ENCODE results near the gene PALLD.
A peak's percentile ranks its signal among the peaks of the same experiment; 100 is the strongest.
"Not testable (repeated sequence)": the region's sequence is repeated elsewhere in the genome, so short reads cannot be mapped to it uniquely, and the experiment has no call there.

PALLD gene

DNA sequence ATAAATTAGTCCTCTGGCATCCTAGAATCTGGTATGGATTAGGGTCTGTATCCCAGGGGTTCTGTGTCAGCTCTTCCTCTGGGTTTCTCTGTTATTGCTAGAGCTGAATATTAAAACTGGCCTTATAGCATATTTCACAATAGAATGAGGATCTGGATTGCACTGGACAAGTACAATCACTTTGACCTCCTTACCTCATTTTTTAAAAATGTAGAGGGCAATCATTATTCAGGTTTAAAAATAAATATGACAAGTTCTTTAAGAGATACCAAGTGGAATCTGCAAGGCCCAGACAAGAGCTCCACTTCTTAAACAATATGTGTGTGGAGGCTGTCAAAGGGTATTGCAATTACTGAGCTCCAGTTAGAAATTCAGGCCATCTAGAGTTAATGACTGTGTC, 1.4 kb downstream of the PALLD start:
- no peak for DNase-seq

DNA sequence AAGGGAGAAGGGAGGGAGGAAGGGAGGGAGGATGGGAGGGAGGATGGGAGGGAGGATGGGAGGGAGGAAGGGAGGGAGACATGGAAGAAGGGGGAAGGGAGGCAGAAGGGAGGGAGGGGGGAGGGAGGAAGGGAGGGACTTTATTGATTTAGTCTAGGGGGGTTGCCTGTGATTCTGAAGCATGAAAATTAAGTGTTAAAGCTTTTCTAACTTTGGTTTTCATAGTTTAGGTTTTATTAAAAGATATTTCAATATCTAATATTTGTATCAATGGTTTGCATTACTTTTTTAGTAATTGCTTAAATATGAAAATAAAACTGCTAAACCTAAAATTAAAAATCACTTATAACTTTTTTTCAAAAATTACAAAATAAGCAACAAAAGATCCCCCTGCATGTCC, 2.4 kb downstream of the PALLD start:
- DNase-seq = no peak

DNA sequence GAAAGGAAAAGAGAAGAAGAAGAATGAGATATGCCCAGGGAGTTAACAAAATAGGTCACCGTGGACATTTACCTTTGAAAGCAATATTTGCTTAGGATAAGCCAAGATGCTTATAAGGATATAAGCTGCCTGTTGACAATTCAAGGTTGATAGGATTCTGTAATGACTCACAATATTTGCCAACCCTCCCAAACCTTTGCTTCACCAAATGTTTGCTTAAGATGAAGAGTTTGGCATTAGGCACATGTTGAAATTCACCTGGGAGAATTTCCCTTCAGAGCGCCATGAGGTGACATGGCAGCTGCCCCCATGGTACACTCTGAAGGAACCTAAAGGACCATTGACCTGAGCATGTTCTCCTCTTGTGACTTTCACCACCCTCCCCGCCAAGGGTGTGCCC, 4.6 kb downstream of the PALLD start:
- DNase-seq = no peak

DNA sequence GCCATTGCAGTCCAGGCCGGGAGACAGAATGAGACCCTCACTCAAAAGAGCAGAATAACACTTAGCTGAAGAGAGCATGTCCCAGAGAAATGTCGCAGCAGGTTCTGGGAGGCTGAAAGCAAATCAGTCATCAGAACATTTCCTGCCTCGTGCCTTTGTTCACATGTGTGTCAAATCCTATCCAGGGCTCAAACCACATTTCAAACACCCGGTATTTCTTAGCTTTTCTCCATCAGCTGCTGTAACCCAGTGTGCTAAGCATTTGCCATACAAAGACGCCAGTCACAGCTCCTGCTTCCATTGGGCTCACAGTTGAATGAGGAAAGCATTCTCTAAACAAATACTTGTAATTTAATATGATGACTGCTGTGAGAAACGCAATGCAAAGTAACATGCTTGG, 6.0 kb downstream of the PALLD start:
- no peak for DNase-seq

DNA sequence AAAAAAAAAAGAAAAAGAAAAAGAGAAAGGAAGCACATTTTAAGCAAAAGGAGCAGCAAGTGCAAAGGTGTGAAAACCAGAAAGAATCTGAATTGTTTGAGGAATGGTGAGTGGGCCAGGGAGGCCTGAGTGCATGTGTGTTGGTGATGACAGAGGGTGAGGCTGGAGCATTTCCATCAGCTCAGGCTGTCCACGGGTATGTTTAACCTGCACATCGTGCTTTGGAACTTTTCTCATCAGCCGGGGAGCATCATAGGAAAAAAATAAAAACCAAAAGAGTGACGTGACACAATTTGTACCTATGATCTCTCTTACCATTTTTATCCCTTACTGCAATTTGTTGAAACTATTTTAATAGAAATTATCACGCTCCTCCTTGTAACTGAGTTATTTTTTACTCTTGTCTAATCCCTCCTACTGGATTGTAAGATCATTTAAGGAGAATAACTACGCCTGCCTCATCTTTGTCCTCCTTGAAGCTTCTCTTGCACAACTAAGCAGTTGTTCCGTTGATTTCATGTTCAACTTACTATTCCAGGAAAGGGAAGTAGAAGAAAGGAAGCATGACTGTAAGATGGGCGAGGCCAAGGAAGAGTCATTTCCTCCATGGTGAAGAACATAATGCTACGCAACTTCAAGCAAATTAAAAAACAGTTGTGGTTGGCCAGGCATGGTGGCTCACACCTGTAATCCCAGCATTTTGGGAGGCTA, 7.0 kb downstream of the PALLD start:
- DNase-seq = no peak

DNA sequence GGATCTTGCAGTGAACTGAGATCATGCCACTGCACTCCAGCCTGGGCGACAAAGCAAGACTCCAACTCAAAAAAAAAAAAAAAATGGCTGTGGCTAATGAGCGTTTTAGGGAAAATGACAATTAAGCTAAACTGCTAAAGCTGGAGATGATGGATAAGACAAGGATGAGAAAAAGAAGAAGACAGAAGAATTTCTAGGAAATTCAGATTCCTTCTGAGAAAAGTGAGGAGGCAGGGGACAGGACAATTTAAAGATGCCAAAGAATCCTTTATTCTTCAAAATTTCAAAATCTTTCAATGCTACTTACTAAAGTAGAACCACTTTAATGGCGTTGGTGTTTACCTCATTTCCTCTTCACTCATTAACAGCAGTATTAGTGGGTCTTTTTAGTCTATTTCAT, 7.7 kb downstream of the PALLD start:
- no peak for DNase-seq

DNA sequence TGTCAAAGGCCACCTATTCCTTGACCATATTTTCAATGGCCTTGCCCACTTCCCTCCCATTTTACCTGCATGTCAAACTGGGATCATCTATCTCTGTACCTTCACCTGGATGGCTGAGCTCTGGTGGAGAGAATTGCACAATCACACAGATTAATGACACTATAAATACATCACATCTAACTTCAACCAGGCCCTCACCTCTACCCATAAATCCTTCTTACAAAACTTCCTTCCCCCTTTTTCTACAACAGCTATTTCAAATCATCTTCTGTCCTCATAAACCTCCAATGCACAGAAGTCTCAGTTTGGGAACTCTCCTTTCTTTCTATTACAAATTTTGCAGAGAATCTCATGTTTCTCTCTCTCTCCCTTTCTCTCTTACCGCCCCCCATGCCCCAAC, 9.2 kb downstream of the PALLD start:
- DNase-seq = no peak

DNA sequence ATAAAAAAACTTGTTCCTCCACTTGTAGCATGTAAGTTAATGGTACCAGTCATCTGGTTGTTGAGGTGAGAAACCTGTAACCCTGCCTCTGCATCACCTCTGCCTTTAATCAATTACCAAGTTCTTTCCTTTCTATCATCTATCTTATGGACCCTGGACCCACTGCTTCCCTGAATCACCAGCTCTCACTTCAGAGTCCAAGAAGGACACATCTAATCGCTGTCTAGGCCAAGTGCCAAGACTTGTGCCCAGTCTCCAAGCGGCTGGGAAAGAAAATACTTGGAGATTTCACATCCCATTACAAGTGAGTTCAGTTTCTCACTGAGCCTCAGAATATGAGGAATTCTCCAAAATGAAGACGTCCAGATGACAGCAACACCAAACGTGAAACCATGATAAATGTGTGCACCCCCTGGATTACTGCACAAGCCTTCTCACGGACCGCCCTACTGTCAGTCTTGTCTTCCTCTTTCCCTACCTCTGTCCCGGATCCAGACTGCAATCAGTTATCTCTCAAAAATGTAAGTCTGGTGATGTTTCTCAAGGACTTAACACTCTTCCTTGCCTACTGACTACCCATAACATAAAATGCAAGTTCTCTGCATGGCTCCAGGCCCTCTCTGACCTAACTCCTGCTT, 10.4 kb downstream of the PALLD start:
- no peak for DNase-seq

DNA sequence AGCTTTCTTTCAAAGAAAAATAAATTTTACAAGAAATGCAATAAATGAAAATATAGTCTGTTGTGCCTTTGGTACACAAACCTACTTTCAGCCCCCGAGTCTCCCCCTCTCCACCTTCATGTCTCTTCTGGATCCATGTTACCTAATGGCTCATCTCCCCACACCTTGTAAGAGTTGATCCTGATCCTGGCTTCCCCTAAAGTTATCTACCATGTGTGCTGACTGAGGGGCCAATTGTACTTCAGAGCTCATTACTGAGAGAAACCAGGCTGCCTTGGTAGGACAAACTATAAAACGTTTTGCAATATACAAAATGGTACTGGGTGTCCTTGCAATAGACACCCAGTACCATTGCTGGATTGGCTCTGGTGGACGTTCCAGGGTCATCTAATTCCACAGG, 11.8 kb downstream of the PALLD start:
- DNase-seq = no peak

DNA sequence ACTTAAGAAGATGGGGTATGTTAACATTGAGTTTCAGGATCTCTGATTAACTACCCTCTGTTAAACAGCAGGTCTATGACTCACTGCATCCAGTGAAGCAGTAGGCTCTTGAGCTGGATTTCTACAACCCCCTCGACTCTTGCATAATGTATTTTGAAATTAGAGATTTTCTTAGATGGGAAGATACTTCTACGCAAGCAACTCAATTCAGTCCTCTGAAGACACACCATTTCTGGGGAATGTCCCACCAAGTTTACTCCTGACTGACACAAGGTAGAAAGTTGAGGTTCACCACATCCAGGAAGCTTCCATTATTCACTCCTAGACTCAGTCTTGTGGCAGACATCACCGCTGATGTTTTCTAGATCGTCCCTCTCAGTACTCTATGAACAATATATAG, 12.9 kb downstream of the PALLD start:
- DNase-seq = peak; percentile 40

DNA sequence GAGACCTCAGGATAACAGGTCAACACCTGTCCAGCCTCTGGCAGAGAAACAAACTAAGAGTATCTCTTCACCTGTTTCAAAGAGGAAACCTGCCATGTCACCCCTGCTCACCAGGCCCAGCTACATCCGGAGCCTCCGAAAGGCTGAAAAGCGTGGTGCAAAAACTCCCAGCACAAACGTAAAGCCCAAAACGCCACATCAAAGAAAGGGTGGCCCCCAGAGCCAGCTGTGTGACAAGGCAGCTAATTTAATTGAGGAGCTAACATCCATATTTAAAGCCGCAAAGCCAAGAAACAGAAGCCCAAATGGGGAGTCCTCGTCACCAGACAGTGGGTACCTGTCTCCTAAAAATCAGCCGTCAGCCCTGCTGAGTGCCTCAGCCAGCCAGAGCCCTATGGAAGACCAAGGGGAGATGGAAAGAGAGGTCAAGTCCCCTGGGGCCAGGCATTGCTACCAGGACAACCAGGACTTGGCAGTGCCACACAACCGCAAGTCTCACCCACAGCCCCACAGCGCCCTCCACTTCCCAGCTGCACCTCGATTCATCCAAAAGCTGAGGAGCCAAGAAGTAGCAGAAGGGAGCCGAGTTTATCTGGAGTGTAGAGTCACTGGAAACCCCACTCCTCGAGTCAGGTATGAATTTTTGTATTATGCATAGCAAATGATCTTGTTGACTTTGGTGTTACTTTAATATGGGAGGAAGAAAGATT, 15.1 kb downstream of the PALLD start:
- peak; percentile 68 for DNase-seq

DNA sequence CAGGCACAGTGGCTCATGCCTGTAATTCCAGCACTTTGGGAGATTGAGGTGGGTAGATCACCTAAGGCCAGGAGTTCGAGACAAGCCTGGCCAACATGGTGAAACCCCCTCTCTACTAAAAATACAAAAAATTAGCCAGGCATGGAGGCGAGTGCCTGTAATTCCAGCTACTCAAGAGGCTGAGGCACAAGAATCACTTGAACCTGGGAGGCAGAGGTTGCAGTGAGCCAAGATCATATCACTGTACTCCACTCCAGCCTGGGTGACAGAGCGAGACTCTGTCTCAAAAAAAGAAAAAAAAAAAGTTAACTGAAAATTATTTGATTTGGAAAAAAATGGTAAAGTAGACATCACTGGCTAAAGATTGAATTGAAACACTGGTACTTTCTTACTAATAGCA, 17.0 kb downstream of the PALLD start:
- DNase-seq = not testable (repeated sequence)

DNA sequence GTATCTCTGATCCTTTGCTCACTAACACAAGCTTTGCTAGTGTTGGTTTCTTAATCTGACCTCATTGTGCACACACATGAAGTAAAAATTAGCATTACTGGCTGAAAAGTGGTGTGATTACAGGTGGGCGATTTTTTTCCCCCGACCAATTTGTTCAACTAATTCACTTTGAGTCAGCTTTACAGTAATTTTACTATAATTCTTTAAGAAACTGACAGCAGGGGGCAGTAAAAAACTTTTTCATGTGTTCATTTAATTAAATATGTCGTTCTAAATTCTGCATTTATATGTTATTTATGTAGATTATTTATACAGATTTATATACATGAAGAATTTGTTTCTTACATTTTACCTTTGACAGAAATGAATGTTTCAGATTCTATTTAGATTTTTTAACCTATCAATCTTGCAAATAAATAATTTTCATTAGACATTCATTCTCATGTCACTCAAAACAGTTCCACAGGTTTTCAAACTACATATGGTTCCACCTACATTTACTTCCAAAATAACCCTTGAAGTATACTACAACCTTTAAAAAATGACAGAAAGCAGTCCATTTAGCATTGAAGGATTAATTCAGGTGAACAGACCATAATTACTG, 17.5 kb downstream of the PALLD start:
- DNase-seq = peak; percentile 52

DNA sequence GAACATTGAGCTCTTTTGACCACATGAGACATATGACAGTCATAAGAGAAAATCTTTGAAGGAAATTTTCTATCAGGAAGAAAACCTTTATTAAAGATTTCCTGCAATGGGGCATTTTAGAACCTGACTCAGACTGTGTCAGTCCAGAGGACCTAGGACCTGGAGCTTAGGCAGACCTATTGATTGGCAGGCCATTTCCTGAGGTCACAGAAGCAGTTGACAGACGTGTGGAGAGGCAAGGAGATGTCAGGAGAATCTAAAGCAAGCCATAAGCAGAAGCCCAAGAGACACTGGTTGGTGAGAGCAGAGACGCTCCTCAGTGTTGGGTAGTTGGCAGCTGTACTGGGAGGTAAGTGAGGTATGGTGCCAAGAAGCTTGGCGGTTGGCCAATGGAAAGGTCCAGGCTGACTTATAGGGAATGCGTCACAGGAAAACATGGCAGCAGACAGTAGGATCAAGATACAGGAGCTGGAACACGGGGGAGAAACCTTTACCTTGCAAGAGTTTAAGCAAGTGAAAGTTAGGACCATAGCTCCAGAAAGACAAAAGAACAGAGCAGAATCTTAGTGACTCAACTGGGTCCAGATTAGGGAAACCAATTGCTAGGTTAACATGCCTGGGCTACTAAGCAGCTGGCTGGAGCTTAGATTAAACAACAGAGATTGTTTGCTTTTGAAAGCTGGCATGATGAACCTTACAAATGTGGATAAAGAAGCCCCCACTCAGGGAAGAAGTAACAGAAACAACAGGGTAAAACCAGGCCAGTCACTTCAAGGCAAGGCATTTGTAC, 18.6 kb downstream of the PALLD start:
- DNase-seq = no peak

DNA sequence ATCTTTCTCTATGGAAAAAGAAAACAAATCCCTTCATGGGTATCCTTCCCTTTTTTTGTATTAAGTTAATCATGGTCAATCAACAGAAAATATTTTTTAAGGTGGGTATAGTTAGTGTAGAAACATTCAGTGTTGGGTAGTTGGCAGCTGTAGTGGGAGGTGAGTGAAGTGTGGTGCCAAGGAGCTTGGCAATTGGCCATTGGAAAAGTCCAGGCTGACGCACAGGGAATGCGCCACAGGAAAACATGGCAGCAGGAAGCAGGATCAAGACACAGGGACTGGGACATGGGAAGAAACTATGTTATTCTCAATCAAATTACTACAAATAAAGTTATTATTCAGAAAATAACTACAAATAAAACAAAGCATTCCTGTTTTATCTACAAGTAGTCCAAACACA, 20.0 kb downstream of the PALLD start:
- DNase-seq = no peak

DNA sequence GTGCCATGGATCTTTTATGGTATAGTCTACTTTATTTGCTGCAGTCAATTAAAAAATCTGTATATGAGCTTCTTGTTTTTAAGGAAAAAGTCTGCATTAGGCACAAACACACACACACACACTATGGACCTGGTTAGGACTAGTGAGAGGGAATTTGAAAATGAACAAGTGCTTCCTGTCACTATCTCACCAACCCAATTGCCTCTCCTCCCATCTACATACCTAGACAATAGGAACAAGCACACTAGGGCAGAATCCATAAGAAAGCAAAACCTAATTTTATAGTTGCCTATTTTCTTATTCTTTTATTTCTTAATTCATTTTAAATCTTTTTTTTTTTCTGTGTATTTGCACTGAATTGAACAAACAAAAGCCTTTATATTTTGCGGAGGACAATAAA, 22.7 kb downstream of the PALLD start:
- no peak for DNase-seq

DNA sequence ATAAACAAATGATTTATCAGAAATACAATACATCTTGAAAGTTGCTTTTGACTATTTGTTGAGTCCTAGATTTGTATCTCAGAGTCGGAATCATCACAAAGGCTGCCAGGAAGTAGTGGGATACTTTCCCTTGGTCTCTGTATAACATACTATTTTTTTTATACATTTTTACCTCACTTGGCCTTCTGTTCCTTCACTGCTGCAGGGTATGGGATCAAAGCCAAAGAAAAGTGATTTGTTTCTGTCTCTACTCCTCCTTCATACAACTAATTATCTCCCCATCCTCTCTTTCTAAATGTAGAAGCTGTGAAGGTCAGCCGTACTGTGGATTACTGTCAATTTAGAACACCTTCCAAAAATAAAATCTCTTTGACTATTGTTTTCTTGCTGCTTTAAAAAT, 24.9 kb downstream of the PALLD start:
- no peak for DNase-seq

DNA sequence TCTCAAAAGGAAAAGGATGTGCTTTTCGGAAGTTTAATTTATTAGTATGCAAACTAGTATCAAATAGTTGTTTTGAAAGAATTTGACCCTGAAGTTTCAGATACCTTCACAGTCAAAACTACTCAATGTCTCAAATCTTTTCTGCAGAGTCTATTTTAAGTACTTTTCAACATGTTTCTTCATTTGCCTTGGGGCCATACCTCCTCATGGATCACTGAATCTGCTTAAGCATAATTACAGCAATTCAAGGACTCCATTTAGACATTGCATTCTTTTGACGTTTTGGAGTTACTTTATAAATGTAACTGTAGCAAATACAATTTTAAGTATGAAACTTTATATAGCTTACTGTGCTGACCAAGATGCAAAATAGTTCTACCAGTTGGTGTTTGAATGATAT, 25.5 kb downstream of the PALLD start:
- DNase-seq = no peak

DNA sequence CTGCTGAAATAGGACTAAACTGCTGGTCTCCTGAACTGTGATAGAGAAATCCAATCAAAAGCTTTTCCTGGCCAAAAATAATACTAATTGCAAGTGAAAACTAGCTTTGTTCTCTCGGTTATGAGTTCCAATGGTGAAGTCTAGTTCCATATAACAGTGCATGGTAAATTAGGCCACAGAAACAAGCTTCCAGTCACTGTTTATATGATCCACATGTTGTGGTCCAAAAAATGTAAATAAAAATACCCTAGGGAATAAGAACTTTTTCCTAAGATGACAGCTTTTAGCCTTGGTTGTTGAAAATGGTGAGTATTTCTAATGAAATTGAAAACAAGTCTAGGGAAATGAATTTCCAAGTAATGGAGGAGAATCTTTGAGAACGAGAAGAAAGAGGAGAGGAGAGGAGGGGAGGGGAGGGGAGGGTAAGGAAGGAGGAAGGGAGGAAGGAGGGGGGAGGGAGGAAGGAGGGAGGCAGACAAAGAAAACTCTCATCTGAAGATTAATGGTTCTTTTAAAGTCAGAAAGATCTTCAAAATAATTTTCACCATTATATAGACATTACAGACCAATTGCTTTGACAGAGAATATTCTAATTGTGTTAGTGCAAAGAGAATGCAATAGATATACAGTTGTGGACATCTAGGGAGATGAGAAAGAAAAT, 26.1 kb downstream of the PALLD start:
- no peak for DNase-seq

DNA sequence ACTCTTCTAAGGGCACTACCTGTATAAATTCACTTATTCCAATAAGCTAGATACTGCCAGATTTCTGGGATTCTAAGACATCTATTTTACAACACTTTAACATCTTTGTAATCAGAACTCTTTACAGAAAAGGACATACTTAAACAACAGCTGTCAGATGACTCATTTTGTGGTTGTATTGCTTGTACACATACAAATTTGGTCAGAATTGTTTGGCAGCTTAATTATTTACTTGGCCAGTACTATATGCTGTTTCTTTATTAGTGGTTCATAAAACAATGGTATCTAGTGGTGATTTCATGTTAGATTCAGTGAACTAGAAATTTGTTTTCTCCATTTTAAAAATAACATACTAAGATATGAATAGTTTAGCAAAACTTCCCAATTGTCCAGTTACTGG, 27.2 kb downstream of the PALLD start:
- DNase-seq = no peak

DNA sequence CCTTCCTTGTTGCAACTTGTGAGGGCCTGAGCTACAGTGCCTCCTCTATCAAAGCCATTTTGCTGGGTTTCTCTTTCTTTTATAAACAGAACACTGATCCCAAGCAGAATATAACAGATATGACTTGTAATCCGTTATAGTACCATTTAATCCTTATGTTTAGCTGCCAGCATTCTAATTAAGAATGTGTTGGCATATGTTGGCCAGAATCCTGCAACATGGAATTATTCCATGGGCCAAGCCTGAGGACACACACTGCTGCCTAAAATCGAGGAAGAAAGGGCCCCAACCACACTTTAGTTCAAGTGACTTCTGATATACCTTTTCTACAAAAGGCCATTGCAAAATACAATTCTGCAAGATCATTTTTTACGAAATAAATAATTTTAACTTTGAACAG, 28.0 kb downstream of the PALLD start:
- DNase-seq = no peak

DNA sequence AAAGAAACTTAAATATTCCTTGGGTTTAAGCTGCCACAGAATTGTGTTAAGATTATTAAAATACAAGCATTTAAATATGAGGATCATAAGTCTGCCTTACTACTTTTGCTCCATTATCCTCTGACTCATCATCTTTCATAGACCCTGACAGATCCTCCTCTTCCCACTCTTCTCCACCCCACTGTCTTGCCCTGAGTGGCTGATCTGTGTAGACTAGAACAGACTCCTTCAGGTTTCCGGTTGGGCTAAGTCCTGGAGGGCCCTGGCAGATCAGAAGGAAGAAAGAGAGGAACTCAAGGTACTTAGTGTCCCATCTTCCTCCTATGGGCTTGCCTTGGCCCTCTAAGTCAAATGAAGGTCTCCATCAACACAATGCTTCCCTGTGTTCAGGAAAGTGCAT, 30.7 kb downstream of the PALLD start:
- DNase-seq = no peak
